ENCODE results near the gene PKIG. TPM values are rescaled to one million over a fixed set of nuclear protein-coding genes. Genes with fewer than 3 reads are reported as not detected.
"Not testable (repeated sequence)": the region's sequence is repeated elsewhere in the genome, so short reads cannot be mapped to it uniquely, and the experiment has no call there.

Gene PKIG
- total RNA-seq, 1 donor from 2014 or later, result 181 TPM

DNA sequence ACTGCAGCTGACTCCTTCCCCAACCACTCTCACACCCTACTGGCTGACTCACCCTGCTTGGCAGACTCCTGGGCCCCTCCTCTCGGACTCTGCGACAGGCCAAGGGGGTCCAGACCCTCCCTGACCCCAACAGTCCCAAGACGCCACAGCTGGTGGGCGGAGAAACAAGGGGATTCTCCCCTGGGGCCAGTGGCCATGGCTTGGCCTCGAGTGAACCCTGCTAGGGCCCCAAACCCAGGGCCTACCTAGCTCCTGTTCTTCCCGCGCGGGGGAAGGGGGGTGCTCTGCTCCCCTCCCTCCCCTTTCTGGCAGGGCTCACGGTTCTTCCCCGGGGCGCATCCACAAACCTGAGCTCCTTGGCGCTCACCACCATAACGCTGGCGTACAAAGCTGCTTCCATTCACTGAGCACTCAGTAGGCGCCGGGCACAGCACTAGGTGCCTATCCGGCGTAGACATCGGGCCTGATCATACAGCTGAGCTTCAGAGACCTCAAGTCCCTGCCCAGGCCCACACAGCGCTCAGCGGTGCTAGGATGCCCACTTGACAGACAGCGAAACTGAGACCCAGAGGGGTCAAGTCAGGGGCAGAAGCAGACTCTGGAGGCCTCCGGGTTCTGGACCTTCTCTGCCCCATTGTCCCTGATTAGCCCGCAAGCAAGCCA, 68.5 kb downstream of the PKIG start:
- H3K27me3 Mint-ChIP-seq, result no peaks in the 10 kb centered on the region
- intact Hi-C loops (cut with micrococcal nuclease), result loop anchor here (1.0 kb wide), 1 partner anchor 65 kb away; no protein-coding TSS in a partner anchor
- ChIA-PET CTCF (interaction anchor here (0.9 kb wide), 1 partner anchor 34 kb away, joined by 5 read pairs; no protein-coding TSS in a partner anchor), POLR2A (interaction anchor here (0.5 to 4.0 kb wide), 7 partner anchors 8 to 74 kb away, joined by 3 to 38 read pairs (median 4); partner anchors contain the start of gene PKIG)
- peaks cover 3% of the 10 kb centered on the region for H3K9me3 Mint-ChIP-seq
- peaks cover 9% of the 10 kb centered on the region for H3K36me3 Mint-ChIP-seq (ENCODE audit: low read depth)
- peaks cover 63% of the 10 kb centered on the region for H3K4me1 Mint-ChIP-seq
- peak overlapping the region; percentile 87 for H3K4me3 Mint-ChIP-seq
- TF ChIP-seq CTCF (IDR thresholded peaks at IDR 0.05), result no peak
- peak overlapping the region; percentile 60 for H3K27ac Mint-ChIP-seq
- ATAC-seq (ENCODE audit: low read depth) (peak; percentile 22), DNase-seq (peak; percentile 38)

DNA sequence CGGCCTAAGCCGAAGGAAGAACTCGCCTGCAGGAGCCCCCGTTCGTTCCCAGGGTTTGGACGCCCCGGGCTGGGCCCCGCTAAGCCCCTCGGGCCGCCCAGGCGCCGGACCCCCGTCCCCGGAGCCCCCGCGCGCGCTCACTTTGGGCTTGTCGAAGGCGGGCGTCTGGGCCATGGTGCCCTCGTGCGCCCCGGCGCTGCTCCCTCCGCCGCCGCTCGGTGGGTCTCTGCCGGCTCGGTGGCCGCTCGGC, 69.0 kb downstream of the PKIG start:
- peaks cover 3% of the 10 kb centered on the region for H3K9me3 Mint-ChIP-seq
- intact Hi-C loops (cut with micrococcal nuclease), result loop anchor here (1.0 kb wide), 1 partner anchor 65 kb away; no protein-coding TSS in a partner anchor
- ChIA-PET CTCF (no interaction called here), POLR2A (interaction anchor here (0.5 to 4.0 kb wide), 9 partner anchors 11 to 193 kb away, joined by 3 to 38 read pairs (median 4); partner anchors contain the start of gene PKIG)
- peaks cover 9% of the 10 kb centered on the region for H3K36me3 Mint-ChIP-seq (ENCODE audit: low read depth)
- H3K27me3 Mint-ChIP-seq, result no peaks in the 10 kb centered on the region
- DNase-seq, result no peak
- no peak for TF ChIP-seq CTCF (IDR thresholded peaks at IDR 0.05)
- no peak for ATAC-seq (ENCODE audit: low read depth)
- peaks cover 58% of the 10 kb centered on the region for H3K4me1 Mint-ChIP-seq
- peak overlapping the region; percentile 60 for H3K27ac Mint-ChIP-seq
- H3K4me3 Mint-ChIP-seq, result peak overlapping the region; percentile 87

DNA sequence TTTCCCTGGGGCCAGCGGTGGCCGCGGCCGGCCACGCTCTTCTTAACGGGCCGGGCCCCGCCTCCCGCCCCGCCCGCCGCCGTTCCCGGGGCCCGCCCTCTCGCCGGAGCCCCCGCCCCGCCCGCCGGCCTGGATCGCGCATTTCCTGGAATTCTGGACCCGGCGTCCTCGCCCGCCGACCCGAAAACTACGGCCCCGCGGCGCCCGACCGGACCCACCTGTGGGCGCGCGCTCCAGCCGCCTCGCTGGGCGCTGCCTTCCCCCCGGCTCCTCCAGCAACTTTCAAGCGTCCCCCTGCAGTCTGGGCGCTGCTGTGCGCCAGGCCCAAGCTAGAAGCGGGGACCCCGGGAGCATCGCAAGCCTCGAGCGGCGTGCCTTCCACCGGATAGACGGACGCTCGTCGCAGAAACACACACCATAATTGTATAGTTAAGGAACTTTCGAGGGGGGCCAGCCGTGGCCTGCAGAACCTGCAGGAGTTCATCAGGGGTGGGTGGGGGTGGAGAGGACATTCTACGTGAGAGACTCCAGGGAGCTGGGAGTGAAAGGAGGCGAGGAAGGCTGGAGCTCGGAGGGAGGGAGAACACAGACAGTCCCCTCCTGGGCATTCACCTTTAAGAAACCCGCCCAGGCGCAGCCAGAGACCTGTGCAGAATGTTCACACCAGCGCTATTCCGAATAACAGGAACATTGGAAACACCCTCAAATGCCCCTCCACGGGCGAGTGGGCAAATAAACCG, 69.5 kb downstream of the PKIG start, which contains the start of gene ADA:
TSS of gene ADA (minus strand) at position 16 of the 740 bp plus-strand sequence. CDS start 92 bp downstream, outside the sequence.
- Mint-ChIP-seq H3K9me3 (peaks cover 3% of the 10 kb centered on the region), H3K36me3 (ENCODE audit: low read depth) (peaks cover 9% of the 10 kb centered on the region), H3K4me1 (peaks cover 53% of the 10 kb centered on the region), H3K27me3 (no peaks in the 10 kb centered on the region), H3K27ac (peak within 1 kb of the TSS; percentile 74), H3K4me3 (peak within 1 kb of the TSS; percentile 87)
- intact Hi-C loops (cut with micrococcal nuclease), result loop anchor here (1.0 kb wide), 1 partner anchor 66 kb away; no protein-coding TSS in a partner anchor
- DNase-seq (peak; percentile 54), ATAC-seq (ENCODE audit: low read depth) (peak; percentile 62)
- POLR2A ChIA-PET, result interaction anchor here (0.6 to 4.0 kb wide), 11 partner anchors 10 to 193 kb away, joined by 3 to 38 read pairs (median 4); partner anchors contain the start of gene PKIG
- CTCF ChIA-PET, result no interaction called here
- no peak for TF ChIP-seq CTCF (IDR thresholded peaks at IDR 0.05)

DNA sequence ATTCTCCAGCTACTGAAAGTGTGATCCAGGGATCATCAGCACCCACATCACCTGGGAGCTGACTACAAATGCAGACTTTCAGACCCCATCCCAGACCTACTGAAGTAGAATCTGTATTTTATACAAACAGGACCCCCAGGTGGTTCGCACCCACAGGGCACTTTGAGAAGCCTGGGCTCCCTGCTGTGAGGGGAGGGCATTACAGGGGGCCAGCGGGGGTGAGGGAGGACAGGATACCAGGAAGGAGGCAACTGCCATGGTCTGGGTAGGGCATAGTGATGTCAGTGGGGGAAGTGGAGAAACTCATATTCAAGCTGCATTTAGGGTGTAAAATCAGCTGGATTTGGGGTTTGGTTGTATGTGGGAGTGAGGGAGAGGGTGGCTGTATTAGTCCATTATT, 71.2 kb downstream of the PKIG start:
- ATAC-seq (ENCODE audit: low read depth), result no peak

DNA sequence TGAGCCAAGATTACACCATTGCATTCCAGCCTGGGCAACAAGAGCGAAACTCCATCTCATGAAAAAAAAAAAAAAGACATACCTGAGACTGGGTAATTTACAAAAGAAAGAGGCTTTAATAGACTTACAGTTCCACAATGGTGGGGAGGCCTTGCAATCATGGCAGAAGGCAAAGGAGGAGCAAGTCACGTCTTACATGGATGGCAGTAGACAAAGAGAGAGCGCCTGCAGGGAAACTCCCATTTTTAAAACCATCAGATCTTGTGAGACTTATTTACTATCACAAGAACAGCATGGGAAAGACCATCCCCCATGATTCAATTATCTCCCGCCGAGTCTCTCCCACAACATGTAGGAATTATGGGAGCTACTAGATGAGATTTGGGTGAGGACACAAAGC, 71.8 kb downstream of the PKIG start:
- H3K27me3 Mint-ChIP-seq; CTCF ChIA-PET; H3K27ac Mint-ChIP-seq; POLR2A ChIA-PET; ATAC-seq (ENCODE audit: low read depth); H3K36me3 Mint-ChIP-seq (ENCODE audit: low read depth); H3K4me3 Mint-ChIP-seq; DNase-seq; H3K9me3 Mint-ChIP-seq; intact Hi-C loops (cut with micrococcal nuclease): not testable (repeated sequence)
- H3K4me1 Mint-ChIP-seq, result peaks cover 29% of the 10 kb centered on the region

More for the DNA sequence above, 71.2 kb downstream of the PKIG start:
- H3K4me1 Mint-ChIP-seq, result peaks cover 36% of the 10 kb centered on the region
- H3K9me3 Mint-ChIP-seq, result peaks cover 3% of the 10 kb centered on the region
- POLR2A ChIA-PET, result interaction anchor here (1.9 kb wide), 1 partner anchor 35 kb away, joined by 5 read pairs; no protein-coding TSS in a partner anchor
- intact Hi-C loops (cut with micrococcal nuclease), result no loop called here
- TF ChIP-seq CTCF (IDR thresholded peaks at IDR 0.05), result no peak
- CTCF ChIA-PET, result no interaction called here
- peak overlapping the region; percentile 66 for H3K4me3 Mint-ChIP-seq
- H3K27ac Mint-ChIP-seq, result peak overlapping the region; percentile 19
- peaks cover 9% of the 10 kb centered on the region for H3K36me3 Mint-ChIP-seq (ENCODE audit: low read depth)
- DNase-seq, result no peak
- no peaks in the 10 kb centered on the region for H3K27me3 Mint-ChIP-seq

Measured in activated B cell treated with CpG ODN at 0.5 μM for 24 hours (primary cell).